ENCODE measurements around the gene PPFIBP2.
"Not testable (repeated sequence)": the region's sequence is repeated elsewhere in the genome, so short reads cannot be mapped to it uniquely, and the experiment has no call there.

The PPFIBP2 gene

DNA sequence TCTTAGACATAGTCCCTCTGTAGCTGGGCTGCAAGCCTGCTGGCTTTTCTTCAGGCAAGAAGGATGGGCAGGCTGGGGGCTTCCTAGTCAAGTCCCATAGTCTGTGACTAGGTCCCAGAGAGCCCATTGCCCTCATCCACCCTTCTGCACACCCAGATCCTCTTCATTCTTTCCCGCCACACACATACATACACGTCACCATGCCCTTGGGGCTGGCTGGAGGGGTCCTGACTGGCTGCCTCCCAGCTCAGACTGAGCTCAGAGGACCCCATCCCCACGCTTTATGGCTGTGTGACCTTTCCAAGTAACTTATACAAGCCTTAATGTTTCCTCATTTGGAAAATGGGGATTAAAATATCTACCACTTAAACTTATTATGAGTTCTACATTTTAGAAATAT is 13.5 kb upstream of the PPFIBP2 start:
- no peak for DNase-seq

DNA sequence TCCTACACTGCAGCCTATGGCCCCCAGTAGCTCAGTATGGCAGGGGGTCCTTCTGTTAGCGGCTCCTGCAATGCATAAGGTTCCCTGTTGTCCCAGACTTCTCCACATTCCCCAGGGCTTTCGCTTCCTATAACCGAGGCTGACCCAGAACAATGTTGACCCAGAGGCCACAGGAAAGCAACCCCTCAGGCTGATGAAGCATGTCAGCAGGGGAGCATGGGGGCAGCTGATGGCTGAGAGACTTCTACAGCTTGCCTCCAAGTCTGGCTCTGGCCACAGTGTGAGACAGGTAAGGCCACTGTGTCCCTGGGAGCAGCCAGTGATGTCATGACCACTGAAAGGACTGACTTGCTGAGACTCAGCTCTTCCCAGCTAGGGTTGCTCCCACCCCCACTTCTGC is 12.5 kb upstream of the PPFIBP2 start:
- DNase-seq: no peak

DNA sequence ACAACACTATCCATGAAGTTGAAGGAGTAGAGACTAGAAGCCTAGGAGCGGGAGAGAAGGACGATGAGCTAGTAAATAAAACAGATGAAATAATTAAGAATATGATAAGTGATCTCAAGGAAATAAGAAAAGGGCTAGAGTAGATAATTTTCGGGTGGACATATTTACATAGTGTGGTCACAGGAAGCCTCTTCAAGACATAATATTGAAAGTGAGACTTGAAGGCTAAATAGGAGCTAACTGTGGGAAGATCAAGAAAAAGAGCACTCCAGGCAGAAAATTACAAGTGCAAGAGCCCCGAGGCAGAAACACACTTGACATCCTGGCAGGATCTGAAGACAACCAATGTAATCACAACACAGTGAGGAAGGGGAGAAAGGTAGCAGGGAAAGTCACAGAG is 11.9 kb upstream of the PPFIBP2 start:
- DNase-seq: no peak

DNA sequence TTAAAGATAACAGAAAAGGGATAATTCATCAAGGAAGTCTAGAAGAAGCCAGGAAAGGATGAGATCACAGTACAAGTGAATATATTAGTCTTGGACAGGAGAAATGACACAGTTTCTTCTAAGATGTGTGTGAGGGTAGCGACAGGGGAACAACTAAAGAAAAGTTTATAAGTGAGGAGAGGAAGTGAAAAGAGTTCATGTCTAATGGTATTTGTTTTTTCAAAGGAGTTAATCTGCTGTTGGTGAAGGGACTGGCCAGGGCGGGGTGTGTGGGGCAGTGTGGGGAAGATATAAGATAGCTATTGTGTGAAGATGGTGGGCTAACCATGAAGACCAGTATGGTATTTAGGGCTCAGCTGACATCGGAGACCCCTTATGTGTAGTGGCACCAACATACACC is 7.6 kb upstream of the PPFIBP2 start:
- DNase-seq: no peak

DNA sequence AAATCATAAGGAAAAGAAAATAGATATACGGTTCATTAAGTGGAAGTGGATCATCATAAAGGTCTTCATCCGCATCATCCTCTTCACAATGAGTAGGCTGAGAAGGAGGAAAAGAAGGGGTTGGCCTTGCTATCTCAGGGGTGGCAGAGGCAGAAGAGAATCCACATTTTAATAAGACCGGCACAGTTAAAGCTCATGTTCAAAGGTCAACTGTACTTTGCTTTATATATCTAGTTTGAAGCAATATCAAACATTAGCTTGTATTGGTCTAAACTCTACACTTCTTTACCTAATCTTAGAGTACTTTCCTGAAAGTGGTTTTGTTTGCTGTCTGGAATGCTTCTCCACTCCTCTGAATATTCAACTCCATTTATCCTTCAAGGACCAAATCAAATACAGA is 5.7 kb upstream of the PPFIBP2 start:
- DNase-seq: no peak

DNA sequence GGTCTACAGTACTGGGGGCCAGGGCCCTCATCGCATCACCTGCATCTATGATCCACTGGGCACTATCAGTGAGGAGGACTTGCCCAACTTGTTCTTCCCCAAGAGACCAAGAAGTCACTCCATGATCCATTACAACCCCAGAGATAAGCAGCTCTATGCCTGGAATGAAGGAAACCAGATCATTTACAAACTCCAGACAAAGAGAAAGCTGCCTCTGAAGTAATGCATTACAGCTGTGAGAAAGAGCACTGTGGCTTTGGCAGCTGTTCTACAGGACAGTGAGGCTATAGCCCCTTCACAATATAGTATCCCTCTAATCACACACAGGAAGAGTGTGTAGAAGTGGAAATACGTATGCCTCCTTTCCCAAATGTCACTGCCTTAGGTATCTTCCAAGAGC is 3.8 kb upstream of the PPFIBP2 start:
- no peak for DNase-seq

DNA sequence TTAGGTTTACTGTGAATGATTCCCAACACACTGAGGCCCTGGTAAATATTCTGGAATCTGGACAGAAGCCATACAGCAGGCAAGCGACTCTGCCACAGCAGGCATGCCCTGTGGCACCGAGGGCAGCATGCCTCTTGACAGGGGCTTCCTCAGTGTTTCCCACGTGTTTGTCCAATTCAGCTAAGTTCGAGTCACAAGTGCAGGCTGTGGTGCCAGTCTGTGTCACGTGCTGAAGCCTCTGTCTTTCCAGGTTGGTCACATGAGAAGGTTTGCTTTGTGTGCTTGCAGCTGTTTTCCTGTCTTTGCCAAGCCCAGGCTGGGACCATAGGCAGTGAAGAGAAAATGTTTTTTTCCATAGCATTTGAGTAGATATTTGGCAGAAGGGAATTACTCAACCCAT is 2.4 kb upstream of the PPFIBP2 start:
- no peak for DNase-seq

DNA sequence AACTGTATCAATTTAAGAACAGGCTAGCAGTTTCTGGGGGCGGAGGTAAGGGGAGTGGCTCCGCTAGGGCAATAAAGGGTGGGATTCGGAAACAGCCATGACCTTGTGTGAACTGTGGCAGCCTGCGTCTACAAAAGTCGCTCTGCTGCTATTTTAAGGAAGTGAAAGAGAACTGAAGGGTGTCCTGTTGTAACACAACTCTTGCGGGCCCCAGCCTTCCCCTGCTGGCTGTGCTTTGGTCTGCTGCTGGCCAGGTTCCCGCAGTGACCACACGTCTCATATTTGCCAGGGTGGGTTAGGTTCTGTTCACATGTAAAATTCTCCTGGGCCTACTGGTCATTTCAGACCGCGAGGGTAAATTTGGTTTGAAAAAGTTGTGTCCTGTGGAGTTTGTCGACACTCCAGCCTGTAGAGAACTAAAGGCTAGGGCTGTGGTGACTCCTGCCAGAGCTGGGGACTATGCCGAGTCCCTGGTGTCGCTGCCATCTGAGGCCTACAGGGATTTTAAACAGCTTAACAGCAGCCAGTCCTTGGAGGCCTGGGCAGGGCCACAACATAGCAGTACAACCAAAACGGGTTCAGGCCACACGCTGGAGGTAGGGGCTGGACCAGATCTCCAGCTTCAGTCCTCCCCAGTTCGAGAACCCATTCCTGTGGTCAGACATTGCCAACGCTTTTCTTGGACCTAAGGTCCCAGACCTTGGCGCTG is 1.1 kb upstream of the PPFIBP2 start:
- peak in 1 of 2 experiments; percentile 28 for DNase-seq

DNA sequence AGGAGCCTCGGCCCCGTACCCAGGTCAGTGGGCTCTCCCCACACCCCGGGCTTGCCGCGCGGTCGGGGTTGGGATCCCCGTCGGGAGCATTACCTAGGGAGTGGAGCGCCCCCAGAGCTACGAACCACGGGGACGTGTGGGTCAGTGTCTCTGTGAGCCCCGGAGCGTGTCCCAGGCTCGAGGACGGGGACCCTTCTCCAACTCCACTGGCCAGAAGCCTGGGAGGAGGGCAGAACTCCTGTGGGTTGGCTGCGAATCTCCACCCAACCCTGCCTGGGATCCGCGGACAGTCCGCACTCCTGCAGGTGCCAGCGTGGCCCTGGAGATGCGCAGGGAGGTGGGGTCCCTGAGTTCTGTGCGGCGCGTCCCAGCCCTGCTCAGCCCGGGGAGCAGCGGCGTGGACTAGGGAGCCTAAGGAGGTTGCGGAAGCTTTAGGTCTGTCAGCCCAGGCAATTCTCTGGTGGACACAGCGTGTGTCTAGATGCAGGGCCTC is 346 bp downstream of the PPFIBP2 start:
- no peak for DNase-seq

DNA sequence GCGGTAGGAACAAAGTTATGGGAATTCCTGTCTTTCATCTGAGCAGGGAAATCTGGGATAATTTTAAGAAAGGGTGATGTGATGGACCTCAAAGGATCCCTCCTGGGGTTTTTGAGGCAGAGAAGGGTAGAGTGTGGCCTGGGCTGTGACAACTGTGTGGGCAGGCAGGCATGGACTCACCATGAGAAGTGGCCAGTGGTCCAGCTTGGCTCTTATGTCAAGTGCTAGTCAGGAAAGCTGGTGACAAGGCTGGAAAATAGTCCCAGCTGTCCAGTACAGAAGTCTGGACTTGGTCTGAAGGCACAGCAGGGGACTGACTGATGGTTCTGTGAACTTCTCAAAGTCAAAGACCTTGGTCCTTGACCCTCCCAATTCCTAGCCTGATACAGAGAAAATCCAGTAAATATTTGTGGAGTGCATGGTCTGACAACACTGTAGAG is 1.7 kb downstream of the PPFIBP2 start:
- no peak for DNase-seq

DNA sequence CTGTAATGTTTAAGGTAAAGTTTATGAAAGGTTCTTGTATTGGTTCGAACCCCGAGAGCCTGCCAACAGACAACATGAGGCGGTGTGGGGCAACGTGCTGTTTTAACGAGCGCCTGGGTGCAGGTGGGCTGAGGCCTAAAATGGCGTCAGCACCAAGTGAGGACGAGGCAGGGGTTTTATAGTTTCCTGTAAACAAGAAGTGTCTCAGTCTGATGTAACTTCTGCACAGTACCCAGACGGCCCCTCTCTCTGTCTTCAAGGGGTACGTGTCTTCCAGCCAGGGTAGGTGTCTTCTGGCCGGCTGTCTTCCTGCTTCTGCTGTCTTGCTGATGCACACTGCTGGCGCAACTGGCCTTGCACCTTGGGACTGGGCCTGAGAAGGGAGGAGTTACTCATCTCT is 2.7 kb downstream of the PPFIBP2 start:
- no peak for DNase-seq

DNA sequence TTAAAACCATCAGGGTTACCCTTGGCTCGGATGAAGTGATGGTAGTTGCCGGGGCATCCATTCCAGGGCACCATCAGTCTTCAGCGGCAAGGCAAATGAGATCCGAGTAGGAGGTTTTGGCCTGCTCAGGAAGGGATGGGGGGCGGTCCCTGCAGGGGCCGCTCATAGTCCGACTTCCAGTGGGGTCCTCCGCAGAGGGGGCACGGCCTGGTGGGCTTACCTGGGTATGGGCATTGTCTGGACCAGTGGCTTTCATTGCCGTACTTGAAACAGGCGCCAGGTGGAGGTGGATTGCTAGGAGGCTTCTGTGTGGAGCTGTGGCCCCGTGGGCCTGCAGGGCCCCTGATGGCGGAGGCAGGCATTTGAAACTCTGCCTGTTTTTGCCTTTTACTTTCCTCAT is 3.9 kb downstream of the PPFIBP2 start:
- DNase-seq: not testable (repeated sequence)

DNA sequence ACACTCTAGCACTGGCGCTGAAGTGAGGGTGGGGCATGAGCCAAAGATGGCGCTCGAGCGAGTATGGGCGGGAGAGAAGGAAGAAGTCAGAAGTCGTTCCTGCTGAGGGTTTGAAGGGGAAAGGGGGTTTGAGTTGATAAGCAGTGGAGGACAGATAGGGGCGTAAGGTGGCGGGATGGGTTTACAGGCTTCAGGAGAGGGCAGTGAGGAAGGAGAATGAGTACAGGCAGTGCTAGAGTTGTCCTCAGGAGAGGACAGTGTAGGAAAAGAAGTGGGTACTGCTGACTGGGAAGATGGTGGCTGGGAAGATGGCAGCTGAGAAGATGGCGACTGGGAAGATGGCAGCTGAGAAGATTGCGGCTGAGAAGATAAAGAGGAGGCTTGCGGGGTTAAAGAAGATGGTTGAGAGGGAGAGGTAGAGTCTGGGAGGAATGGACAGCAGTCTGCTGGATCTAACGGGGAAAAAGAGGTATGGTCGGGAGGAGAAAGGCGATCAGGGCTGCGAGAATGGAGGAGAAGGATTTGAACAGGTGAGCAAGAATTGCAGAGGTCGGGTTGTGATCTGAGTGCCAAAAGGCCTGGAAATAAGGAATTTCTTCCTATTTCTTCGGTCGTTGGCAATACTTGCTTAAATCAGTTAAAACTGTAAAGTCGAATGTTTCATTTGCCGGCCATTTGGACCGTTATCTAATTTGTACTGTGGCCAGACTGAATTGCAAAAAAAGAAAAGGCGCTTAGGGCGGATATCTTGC is 5.2 kb downstream of the PPFIBP2 start:
- DNase-seq: no peak

DNA sequence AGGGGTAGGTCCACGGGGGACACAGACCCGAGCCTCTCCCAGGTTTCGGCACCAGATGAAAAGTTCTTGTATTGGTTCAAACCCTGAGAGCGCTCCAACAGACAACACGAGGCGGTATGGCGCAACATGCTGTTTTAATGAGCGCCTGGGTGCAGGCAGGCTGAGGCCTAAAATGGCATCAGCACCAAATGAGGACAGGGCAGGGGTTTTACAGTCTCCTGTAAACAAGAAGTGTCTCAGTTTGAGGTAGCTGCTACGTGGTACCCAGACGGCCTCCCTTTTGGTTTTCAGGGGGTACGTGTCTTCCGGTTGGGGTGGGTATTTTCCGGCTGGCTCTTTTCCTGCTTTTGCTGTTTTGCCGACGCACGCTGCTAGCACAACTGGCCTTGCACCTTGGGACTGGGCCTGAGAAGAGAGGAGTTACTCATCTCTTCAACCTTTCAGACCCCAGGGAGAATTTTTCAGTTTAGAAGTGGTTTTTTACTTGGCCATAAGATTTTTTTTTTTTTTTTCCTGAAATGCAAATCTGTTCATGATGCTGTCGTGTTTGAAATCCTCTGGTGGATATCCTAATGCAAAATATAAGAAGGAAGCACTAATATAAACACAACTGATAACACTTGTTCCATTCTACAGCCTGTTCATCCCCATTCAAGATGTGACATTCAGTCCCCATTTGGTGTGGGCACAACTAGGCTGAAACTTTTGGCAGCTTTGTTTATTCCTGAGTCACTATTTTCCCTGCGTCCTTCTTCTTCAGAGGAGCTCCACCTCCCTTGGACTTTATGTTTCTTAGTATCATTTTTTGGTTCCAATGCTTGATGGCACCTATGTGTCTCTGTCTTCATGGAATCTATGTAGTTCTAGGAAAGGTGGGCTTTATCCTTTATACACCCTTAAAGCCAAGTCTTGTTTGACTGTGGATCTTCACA is 6.5 kb downstream of the PPFIBP2 start:
- no peak for DNase-seq

DNA sequence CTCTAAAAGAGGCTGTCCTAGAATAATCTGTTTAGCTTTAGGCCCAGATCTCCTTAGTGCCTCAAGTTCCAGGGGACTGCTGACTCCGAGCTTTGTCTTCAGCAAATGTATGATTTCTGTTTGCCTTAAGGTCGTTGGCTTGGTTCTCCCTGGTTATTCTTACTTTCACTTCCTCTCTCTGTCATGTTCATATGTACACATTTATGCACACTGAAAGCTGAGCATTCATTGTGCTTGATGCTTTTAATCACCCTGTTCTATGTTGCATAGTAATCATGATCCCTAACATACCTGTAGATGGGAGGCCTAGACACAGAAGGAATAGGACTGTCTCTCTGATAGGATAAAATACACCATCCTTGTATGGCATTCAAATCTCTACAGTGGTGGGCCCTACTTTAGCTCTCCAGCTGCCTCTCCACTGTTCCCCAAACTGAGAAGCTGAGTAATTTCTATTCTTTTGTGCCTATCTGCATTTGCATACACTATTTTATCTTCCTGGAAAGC is 7.2 kb downstream of the PPFIBP2 start:
- no peak for DNase-seq

DNA sequence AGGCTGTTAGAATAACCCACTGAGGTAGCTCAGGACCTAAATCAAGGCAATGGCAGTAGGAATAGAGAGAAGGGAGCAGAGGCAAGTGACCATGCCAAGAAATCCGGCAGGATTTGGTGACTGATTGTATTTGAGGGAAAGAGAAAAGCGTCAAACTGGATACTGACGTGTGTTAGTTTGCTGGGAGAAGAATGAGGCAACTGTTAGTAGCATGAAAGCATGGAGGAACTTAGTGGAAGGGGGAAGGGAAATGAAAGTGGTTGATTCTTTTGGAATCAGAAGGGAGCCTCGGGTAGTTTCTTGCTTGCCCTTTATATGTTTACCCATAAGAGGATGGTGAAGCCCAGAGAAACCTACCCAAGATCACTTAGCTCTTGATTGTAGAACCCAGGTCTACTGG is 8.3 kb downstream of the PPFIBP2 start:
- no peak for DNase-seq

DNA sequence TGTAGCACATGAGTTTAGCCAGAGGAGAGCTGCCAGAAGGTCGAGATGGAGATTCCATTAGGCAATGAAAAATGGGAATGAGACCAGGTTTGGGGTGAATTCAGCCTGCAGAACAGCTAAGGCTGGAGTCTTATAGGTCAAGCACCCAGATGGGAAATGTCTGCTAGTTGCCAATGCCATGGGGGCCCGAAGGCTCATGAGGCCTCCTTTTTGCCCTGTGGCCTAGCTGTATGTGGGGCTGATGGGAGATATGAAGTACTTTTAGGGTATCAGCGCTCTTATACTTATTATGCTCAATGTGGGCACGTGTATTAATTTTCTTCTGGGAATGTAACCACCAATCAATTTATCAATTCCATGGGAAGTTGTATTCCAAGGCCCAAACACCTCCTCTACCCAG is 8.7 kb downstream of the PPFIBP2 start:
- no peak for DNase-seq

DNA sequence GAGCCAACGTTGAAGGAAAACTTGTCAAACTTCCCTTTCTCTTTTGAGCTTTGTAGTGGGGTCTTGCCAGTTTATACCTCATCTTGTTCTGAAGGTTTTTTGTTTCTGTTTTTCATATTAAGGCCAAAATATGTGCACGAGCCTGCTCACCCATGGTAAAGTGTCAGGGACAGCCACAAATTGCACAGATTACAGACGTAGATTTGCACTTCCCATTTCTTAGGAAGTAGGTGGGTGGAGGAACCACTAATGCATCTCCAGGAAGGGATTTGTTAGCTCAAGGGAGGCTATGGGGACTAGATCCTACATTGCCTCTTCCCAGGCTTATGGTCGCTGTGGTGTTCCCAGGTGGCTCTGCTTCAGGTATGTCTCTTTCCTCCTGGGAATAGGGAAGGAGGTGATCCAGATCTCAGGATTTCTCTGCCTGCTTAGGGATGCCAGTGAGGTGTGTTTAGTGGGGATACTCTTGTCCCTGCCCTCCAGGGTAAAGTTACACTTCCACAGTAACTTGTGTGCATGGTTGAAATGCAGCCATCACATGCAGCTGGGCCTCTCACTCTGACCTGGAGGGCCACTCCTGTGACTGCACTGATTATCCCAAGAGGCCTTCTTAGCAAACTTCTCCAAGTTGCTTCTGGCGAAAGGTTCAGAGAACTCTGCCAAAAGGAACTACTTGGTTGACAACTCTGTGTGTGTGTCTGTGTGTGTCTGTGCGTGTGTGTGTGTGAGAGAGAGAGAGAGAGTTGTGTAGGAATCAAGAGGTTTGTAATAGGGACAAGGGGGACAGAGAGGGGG is 9.8 kb downstream of the PPFIBP2 start:
- DNase-seq: no peak

DNA sequence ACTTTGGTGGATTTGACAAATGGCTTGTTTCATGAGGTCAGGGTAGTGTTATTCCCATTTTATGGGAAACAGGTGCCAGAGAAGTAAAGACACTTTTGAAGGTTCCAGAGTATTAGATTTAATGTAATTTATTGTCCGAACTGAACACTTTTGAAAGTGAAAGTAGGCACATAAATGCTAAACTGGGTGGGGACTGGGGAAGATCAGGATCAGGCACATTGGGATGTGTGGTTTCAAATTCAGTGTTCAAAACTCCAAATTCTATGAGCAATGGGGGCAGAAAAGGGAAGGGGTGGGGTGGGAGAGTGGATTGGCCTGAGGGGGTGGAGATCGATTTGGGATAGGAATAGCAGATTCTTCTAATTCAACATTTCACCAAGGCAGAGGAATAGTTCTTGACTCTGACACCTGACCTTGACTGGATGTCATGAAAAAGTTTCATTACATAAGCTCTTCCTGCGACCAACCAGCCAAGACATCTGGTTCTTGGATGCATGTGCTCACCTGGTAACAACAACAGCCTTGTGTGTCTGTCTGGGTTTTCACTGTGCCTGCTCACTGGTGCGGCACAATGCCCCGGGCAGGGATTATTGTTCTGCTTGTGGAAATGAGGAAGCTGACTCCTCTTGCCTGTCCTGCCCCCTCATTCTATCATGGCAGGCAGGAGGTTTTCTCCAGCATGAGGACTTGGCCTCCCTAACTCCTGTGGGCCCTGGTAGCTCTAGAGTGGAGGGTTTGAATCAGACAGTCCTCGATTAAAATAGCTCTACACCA is 10.8 kb downstream of the PPFIBP2 start:
- no peak for DNase-seq

DNA sequence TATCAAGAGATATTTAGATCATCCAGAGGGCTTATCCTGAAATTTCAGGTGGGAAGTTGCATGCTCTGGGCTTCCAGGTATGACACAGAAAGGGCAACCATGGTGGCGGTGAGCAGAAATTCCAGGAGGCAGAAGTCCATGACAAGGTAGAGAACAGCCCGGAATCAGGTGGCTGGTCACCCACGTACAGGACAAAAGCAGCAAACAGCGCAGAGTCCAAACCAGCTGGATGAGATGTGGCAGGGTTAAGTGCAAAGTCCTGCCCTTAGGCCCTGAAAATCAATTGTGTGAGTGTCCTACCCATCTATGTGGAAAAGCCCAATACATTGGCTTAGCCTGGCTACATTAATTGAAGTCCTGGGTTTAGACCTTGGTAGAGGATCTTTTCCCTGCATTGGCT is 11.6 kb downstream of the PPFIBP2 start:
- DNase-seq: no peak

DNA sequence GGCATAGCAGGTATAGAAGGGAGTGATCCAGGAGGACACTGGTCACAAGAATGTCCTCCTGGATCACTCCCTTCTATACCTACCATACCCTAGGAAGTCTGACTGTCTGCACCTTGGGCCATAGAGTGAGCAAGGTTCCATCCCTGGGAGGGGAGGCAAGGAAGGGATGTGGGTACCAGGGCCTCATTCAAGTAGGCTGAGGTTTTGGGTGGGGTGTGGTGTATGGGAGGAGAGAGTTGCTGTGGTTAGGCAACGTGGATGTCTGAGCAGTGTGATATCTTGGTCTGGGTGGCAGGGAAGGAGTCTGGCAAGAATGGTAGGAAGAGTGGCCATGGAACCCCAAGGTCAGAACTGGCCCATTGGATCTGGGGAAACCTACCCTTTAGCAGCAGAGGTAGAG is 13.2 kb downstream of the PPFIBP2 start:
- DNase-seq: peak in 1 of 2 experiments; percentile 23

All from activated T-cell treated with anti-CD3 and anti-CD28 coated beads, Interleukin-2, amount 50 U/mL, for 48 hours (primary cell).